Keratinocyte (primary cell): Measurements from ENCODE around the gene ADAMTS16. TPM values are rescaled to one million over a fixed set of nuclear protein-coding genes. Genes with fewer than 3 reads are reported as not detected.

Experiments
- DNase-seq: peaks from one replicate; pipeline ENCODE4 v3.0.0-alpha.2; 2011; ENCODE audit warnings: low read depth, missing footprints, low spot score
- FAIRE-seq: peaks from 2 replicates; lab custom pipeline; 2011; peaks lifted over from hg19 to GRCh38; lab: Jason Lieb, UNC
- H2AFZ ChIP-seq: 2 replicates; pipeline ENCODE4 v1.6.0; 2012; ENCODE audit warnings: low read length, control low read depth, inconsistent platforms; ENCODE audit not compliant: control insufficient read depth
- H3K27ac ChIP-seq: 2 replicates; pipeline ENCODE4 v1.5.1; 2011; ENCODE audit warnings: low read length; ENCODE audit not compliant: control insufficient read depth, insufficient read depth
- H3K27me3 ChIP-seq: 3 replicates; pipeline ENCODE4 v1.6.0; 2011; ENCODE audit warnings: low read length; ENCODE audit not compliant: control insufficient read depth, insufficient read depth; ENCODE audit errors: extremely low read depth
- H3K36me3 ChIP-seq, 2 experiments: 2 replicates in 1 of 2; 3 replicates in 1 of 2; pipeline ENCODE4 v1.5.1; 2011; ENCODE audit warnings: low read length in 2 of 2, mild to moderate bottlenecking in 1 of 2; ENCODE audit not compliant: control insufficient read depth in 2 of 2, insufficient read depth in 2 of 2; ENCODE audit errors: extremely low read depth in 1 of 2
- H3K4me1 ChIP-seq: 3 replicates; pipeline ENCODE4 v1.5.1; 2011; ENCODE audit warnings: low read length; ENCODE audit not compliant: control insufficient read depth, insufficient read depth; ENCODE audit errors: extremely low read depth
- H3K4me2 ChIP-seq: 3 replicates; pipeline ENCODE4 v1.6.0; 2011; ENCODE audit warnings: low read depth, low read length; ENCODE audit not compliant: control insufficient read depth, insufficient read depth; ENCODE audit errors: extremely low read depth
- H3K4me3 ChIP-seq, 3 experiments: fragments of 200-600 bp in 1 of 3; sonication (generic) in 1 of 3; 2 replicates in 2 of 3; 3 replicates in 1 of 3; pipeline ENCODE4 v1.5.1; 2011 to 2016; ENCODE audit warnings: low read length in 3 of 3, mild to moderate bottlenecking in 3 of 3, control low read depth in 2 of 3, inconsistent platforms in 1 of 3, low read depth in 1 of 3, mixed read lengths in 1 of 3, mixed run types in 1 of 3, moderate library complexity in 1 of 3; ENCODE audit not compliant: control insufficient read depth in 2 of 3, insufficient read depth in 2 of 3; ENCODE audit errors: extremely low read depth in 1 of 3
- H3K79me2 ChIP-seq: 2 replicates; pipeline ENCODE4 v1.6.0; 2012; ENCODE audit warnings: low read length; ENCODE audit not compliant: control insufficient read depth, insufficient read depth
- H3K9ac ChIP-seq: 3 replicates; pipeline ENCODE4 v1.6.0; 2011; ENCODE audit warnings: low read length; ENCODE audit not compliant: control insufficient read depth, insufficient read depth; ENCODE audit errors: extremely low read depth
- H3K9me1 ChIP-seq: 3 replicates; pipeline ENCODE4 v1.6.0; 2011; ENCODE audit warnings: low read length; ENCODE audit not compliant: control insufficient read depth, insufficient read depth; ENCODE audit errors: extremely low read depth
- H3K9me3 ChIP-seq: 2 replicates; pipeline ENCODE4 v1.5.1; 2012; ENCODE audit warnings: low read depth, low read length; ENCODE audit not compliant: control insufficient read depth
- H4K20me1 ChIP-seq: 3 replicates; pipeline ENCODE4 v1.6.0; 2011; ENCODE audit warnings: low read length; ENCODE audit not compliant: control insufficient read depth, insufficient read depth; ENCODE audit errors: extremely low read depth
- CTCF ChIP-seq, 3 experiments: IDR thresholded peaks in 1 of 3; conservative IDR thresholded peaks in 1 of 3; optimal IDR thresholded peaks in 1 of 3; 2 replicates in 2 of 3; 3 replicates in 1 of 3; pipeline versions ENCODE3 to v1.5.1; 2011; ENCODE audit warnings: low read length in 3 of 3, mild to moderate bottlenecking in 3 of 3, moderate library complexity in 2 of 3, control low read depth in 1 of 3, inconsistent platforms in 1 of 3; ENCODE audit not compliant: insufficient read depth in 2 of 3; ENCODE audit errors: extremely low read depth in 1 of 3
- EZH2 ChIP-seq: IDR thresholded peaks from one replicate; pipeline ENCODE4 v1.6.1; 2012; ENCODE audit warnings: inconsistent platforms, mild to moderate bottlenecking, low read length, moderate library complexity
- dilution Hi-C: fragments of 300-500 bp; cut with MboI; formaldehyde crosslinking; loops from one replicate; pipeline ENCODE4 v1.7.0; 2020; ENCODE audit warnings: low sequenced_read_pairs; ENCODE audit not compliant: extremely low pct_ligation_motif_present
- polyA plus RNA-seq, 5 experiments: library from polyadenylated mRNA; depleted of rRNA in 3 of 5; stranded (reverse) in 3 of 5; stranded (forward) in 1 of 5; unstranded in 1 of 5; fragments of >200 nt; gene quantifications; 1 replicate in 1 of 5; 2 replicates in 3 of 5; 3 replicates in 1 of 5; pipeline versions ENCODE4 v1.2.1 to v1.2.3, GENCODE V29; 2011 to 2012; ENCODE audit warnings: missing spikeins in 2 of 5, low read depth in 1 of 5, low replicate concordance in 1 of 5

Gene ADAMTS16
- polyA plus RNA-seq, 1 donor (not counting 4 experiments of a cell fraction or from before 2014, with no cell fraction given): not detected

GRCh38 chr5:5202321-5202720, 62.2 kb downstream of the ADAMTS16 start:
- Histone ChIP-seq H3K4me2 (no peak overlapping the region), H3K9ac (no peak overlapping the region), H3K9me1 (no peaks in the 10 kb centered on the region), H3K9me3 (no peaks in the 10 kb centered on the region), H3K4me3 (no peak overlapping the region), H3K4me1 (no peaks in the 10 kb centered on the region), H3K27ac (no peak overlapping the region), H4K20me1 (no peaks in the 10 kb centered on the region), H2AFZ (no peak overlapping the region), H3K27me3 (no peaks in the 10 kb centered on the region), H3K36me3 (no peaks in the 10 kb centered on the region), H3K79me2 (no peaks in the 10 kb centered on the region)
- DNase-seq: no peak
- dilution Hi-C loops: no loop called here
- TF ChIP-seq EZH2: no peak
- no peak for TF ChIP-seq CTCF (optimal IDR thresholded peaks at IDR 0.05 in 1 of 3, IDR thresholded peaks at IDR 0.05 in 1 of 3, conservative IDR thresholded peaks at IDR 0.05 in 1 of 3; ENCODE audit: extremely low read depth in 1 of 3, insufficient read depth in 2 of 3, low read length in 3 of 3)
- FAIRE-seq: no peak

GRCh38 chr5:5203451-5203850, 63.3 kb downstream of the ADAMTS16 start:
- no peak for FAIRE-seq
- Histone ChIP-seq H2AFZ (no peak overlapping the region), H3K4me3 (no peak overlapping the region), H3K4me1 (no peaks in the 10 kb centered on the region), H3K9ac (no peak overlapping the region), H3K27me3 (peaks cover 3% of the 10 kb centered on the region), H3K9me3 (no peaks in the 10 kb centered on the region), H3K9me1 (no peaks in the 10 kb centered on the region), H3K79me2 (no peaks in the 10 kb centered on the region), H3K36me3 (no peaks in the 10 kb centered on the region), H3K4me2 (no peak overlapping the region), H3K27ac (no peak overlapping the region), H4K20me1 (no peaks in the 10 kb centered on the region)
- dilution Hi-C loops: no loop called here
- TF ChIP-seq CTCF (optimal IDR thresholded peaks at IDR 0.05 in 1 of 3, IDR thresholded peaks at IDR 0.05 in 1 of 3, conservative IDR thresholded peaks at IDR 0.05 in 1 of 3; ENCODE audit: extremely low read depth in 1 of 3, insufficient read depth in 2 of 3, low read length in 3 of 3) (no peak), EZH2 (no peak)
- DNase-seq: no peak
